HG03175 (cell line): Measurements from ENCODE around the gene NRG2.
A peak's percentile ranks its signal among the peaks of the same experiment; 100 is the strongest.

ENCODE experiments used
- ATAC-seq: cut with Tn5 transposase; IDR thresholded peaks from one replicate; pipeline ENCODE4 v1.9.1; 2021; ENCODE audit warnings: mild to moderate bottlenecking, moderate library complexity; ENCODE audit not compliant: unreplicated experiment

The NRG2 gene

GRCh38 chr5:139884734-139885133 is 158.4 kb downstream of the NRG2 start:
- no peak for ATAC-seq

- no peak for ATAC-seq
These were observed 159.0 kb downstream of the NRG2 start for GRCh38 chr5:139884144-139884543.

DNA sequence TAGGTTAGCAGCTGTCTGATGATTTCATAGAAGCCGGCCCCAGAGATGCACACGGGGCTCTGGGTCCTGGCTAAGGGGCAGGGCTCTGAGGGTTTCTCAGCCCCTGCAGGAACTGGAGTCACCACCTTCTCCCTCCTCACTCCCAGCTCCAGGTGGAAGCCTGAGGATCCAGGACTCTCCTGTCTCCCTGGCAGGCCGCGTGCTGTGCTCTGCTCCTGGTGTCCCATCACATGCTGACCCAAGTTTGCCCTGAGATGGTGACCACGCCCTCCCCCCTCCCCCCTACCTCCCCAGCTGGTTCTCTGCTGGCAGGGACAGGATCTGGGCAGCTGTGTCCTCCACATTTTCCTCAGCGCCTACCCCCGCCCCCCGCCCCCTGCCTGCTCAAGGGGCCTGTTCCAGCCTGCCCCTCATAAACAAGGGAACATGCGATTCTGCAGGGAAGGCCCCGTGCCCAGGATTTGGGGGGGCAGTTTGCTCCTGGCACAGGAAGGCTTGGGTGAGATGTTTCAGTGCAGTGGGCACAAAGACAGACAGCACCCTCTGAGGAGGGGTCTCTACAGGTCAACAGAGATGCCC is 160.0 kb downstream of the NRG2 start:
- no peak for ATAC-seq

- no peak for ATAC-seq
These were observed 160.8 kb downstream of the NRG2 start for GRCh38 chr5:139882316-139882715.

- ATAC-seq: no peak
These were observed 161.9 kb downstream of the NRG2 start for GRCh38 chr5:139881143-139881733.

DNA sequence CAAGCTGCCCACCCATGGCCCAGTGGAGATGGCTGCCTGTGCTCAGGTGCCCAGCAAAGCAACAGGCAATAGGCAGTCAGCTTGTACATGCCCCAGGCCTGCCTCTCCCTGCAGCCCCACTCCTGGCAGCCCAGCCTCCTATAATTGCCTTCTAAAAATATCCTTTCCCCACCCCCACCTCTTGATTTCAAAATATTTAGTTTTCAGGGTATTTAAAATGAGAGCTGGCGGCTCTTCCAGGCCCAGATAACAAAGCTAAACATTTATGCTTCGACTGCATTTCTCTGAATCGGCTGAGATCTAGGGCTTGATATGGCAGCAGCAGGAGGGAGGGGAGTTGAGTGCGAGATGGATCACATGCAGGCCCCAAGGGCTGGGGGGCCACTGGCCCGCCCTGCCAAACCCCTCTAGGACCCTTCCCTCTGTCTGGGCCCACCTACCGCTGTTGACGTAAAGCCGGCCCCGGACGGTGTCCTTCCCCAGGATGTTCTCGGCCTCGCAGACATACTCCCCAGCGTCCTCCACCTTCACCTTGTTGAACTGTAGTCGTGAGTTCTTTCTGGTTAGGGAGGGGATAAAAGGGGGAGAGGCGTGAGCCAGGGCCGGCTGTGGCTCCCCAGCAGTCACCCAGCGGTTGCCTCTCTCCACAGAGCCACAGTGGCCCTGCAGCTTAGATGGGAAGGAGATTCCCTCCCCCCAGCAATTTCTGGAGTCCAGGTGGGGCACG is 162.5 kb downstream of the NRG2 start:
- ATAC-seq: no peak

- ATAC-seq: no peak
These were observed 165.0 kb downstream of the NRG2 start for GRCh38 chr5:139878093-139878492.

DNA sequence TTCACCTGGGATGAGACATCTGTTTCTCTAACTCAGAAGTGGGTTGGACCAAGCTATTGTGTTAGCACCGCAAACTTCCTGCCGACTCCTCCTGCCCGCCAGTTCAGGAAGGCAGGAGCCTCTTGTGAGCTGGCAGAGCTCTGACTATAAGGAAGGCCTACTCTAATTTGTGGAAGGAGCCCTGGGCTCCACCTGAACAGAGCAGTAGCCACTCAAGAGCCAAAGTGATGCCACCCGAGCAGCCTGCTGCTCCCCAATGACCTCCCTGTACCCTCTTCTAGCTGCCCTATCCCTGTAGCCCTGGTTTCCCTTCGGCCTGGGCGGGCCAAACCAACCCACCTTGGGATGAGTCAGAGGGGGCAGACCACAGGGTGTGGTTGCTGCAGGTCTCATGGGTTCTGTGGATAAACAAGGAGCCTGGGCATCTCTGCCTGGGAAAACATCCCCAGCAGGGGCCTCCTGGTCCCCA is 165.9 kb downstream of the NRG2 start:
- ATAC-seq: no peak

DNA sequence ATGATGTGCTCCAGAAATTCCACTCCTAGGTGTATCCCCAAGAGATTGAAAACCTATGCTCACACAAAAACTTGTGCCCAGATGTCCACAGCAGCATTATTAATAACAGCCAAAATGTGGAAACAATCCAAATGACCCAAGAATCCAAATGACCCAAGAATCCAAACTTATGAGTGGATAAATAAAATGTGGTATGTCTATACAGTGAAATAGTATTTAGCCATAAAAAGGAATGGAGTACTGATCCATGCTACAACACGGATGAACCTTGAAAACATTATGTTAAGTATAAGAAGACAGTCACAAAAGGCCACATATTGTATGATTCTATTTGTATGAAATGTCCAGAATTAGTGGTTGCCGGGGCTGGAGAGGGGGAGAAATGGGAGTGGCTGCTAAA is 167.1 kb downstream of the NRG2 start:
- no peak for ATAC-seq

GRCh38 chr5:139872851-139873794 is 170.0 kb downstream of the NRG2 start:
- ATAC-seq: no peak

DNA sequence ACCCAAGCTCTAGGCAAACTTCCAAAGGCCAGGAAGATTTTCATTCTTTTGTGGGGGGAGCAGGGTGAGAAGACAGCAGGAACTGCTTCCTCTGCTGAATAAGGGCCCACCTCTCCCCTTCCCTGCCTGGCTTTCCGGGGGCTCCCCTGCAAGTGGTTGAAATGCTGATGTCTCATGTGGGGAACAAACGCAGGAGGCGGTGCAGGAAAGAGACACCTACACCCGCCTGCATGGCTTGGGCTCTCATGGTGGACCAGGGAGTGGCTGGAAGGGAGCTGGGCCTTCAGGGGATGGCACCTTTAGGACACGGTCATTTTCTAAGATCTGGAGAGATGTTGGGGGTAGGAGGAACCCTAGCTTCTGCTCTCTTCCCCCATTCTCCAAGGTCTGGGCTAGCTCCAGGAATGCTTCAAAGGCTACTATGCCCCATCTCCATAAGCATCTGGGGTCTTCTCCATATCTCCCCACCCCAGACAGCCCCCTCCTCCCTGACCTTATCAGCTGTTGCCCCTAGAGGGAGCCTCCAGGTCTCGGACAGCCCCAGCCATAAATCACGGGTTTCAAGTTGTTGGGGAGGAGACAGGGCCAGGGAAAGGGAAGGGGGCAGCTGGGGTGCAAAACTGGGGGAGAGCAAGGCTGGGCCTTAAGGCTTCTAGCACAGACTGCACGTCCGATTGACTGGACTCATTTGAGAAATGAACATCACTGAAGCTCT is 170.9 kb downstream of the NRG2 start:
- no peak for ATAC-seq

DNA sequence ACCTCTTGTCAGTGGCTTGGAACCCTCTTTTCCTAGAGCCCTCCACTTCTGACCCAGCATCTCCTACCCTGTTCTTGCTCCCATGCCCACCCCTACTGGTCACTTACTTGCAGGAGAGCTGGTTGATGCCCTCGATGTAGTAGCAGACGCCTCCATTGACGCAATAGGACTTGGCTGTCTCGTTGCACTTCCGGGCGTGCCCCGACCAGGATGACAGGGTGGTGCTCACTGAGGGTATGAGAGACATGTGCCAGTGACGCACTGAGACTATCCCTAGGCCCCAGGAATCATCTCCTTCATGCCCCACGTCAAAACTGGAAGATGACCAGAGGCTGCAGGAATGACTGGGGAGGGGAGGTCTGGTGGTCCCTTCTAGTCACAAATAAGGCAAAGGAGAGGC is 171.5 kb downstream of the NRG2 start:
- ATAC-seq: no peak

DNA sequence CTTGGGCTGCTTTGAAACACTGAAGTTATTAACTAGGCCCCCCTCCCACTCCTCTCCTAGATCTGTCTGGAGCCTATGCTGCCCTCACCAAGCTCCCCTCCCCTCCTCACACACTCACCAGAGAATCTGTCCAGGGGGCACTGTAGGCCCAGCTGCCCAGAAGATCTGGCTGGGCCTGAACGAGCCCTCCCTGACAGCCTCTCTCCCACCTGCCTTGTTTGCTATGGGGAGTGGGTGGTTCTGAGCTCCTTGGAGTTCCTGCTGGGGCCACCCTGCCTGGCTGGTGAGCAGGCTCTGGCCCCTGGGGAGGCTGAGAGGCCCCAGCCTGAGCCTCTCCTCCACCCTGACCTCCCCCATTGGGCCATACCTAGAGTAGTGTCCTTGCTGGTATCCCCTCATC is 172.4 kb downstream of the NRG2 start:
- no peak for ATAC-seq

GRCh38 chr5:139869042-139869790 is 173.9 kb downstream of the NRG2 start:
- ATAC-seq: no peak

- no peak for ATAC-seq
These were observed 175.5 kb downstream of the NRG2 start for GRCh38 chr5:139867581-139867980.

DNA sequence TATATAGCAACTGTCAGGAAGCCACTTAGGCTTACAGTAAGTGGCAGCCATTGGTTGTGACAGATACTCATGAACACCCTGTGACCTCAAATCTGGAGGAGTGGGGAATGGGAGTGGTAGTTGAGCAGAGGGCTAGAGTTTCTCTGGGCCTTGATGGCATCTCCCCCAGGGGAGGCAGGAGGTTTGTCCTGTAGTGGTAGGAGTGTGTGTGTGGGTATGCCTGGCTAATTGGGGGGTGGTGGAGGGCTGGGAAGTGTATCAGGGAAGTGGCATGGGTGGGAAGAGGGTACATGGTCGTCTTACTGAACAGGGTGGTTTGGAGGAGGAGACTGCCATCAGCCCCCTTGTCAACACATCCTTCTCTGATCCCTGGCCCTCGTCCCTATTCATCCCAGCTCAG is 176.0 kb downstream of the NRG2 start:
- ATAC-seq: no peak

GRCh38 chr5:139864716-139865483 is 178.2 kb downstream of the NRG2 start:
- no peak for ATAC-seq

DNA sequence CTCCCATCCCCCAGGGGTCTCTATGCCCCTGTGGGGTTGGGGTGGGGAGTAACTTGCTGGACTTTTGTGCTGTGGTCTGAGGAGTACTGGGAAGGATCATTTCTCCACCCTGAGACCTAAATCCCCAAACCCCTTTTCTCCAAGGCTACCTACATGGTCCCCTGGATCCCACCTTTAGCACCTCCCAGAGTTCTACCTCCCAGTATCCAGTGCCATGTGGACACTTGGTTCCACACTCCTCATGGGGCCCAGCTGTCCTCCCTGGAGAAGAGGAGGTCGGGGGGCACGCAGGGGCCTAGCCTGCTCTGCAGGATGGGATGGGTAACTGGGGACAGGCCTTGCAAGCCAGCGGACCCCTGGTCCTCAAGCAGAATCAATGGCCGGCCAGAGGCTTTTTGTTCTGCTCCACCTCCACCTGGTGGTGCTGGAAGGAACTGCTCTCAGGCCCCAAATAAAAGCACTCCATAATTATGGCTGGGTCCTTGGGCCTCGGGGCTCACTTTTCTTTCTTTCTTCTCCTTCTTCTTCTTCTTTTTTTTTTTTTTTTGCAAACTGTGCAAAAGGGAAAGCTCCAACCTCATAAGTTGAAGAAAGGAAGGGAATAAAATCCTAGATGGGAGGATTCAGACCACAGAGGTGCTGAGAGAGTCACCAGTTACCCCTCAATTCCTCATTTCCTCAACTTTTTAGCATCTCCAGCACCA is 179.1 kb downstream of the NRG2 start:
- peak; percentile 62 for ATAC-seq

- ATAC-seq: no peak
These were observed 179.7 kb downstream of the NRG2 start for GRCh38 chr5:139863361-139863760.
